Esophagus (tissue), 2 donors: ENCODE results near the gene ZDHHC3. TPM values are rescaled to one million over a fixed set of nuclear protein-coding genes. Genes with fewer than 3 reads are reported as not detected.

ENCODE experiments used
- H3K27ac ChIP-seq, 2 donors: one replicate each; pipeline ENCODE4 v1.5.1; 2013; ENCODE audit warnings: low read depth in 2 of 2, mild to moderate bottlenecking in 2 of 2, inconsistent platforms in 1 of 2, low read length in 1 of 2, moderate library complexity in 1 of 2
- H3K27me3 ChIP-seq, 2 donors: one replicate each; pipeline ENCODE4 v1.6.1; 2013; ENCODE audit warnings: low read length in 2 of 2, control low read depth in 1 of 2, mild to moderate bottlenecking in 1 of 2; ENCODE audit not compliant: insufficient read depth in 2 of 2, control insufficient read depth in 1 of 2
- H3K36me3 ChIP-seq, 2 donors: one replicate each; pipeline ENCODE4 v1.6.1; 2013; ENCODE audit warnings: low read length in 1 of 2; ENCODE audit not compliant: control insufficient read depth in 2 of 2, insufficient read depth in 2 of 2
- H3K4me1 ChIP-seq, 2 donors: one replicate each; pipeline ENCODE4 v1.6.1; 2013; ENCODE audit warnings: low read length in 1 of 2; ENCODE audit not compliant: control insufficient read depth in 2 of 2, insufficient read depth in 2 of 2
- H3K4me3 ChIP-seq, 2 donors: one replicate each; pipeline ENCODE4 v1.5.1; 2013; ENCODE audit warnings: low read length in 2 of 2, mild to moderate bottlenecking in 2 of 2, low read depth in 1 of 2, moderate library complexity in 1 of 2
- H3K9me3 ChIP-seq, 2 donors: one replicate each; pipeline ENCODE4 v1.6.1; 2013; ENCODE audit warnings: mild to moderate bottlenecking in 2 of 2, low read depth in 1 of 2, low read length in 1 of 2, moderate library complexity in 1 of 2; ENCODE audit not compliant: control insufficient read depth in 2 of 2, insufficient read depth in 1 of 2
- WGBS, 2 donors: extraction: QIAGEN DNeasy Blood & Tissue Kit; methylation state at CpG; one replicate each; pipeline ENCODE4 v1.1.7; 2013; 5-methylcytosine and 5-hydroxymethylcytosine counted together
- polyA plus RNA-seq, 2 donors: library from polyadenylated mRNA; stranded (reverse); fragments of 200-250 nt; gene quantifications; one replicate each; pipeline ENCODE4 v1.2.3, GENCODE V29; 2013
- donor health status: healthy with polysubstance abuse.
- donor health status: Bipolar disorder and iron deficiency.

ZDHHC3 gene
- polyA plus RNA-seq, 2 donors, result 26.0 to 50.1 TPM

- Histone ChIP-seq H3K9me3 (peaks cover 0 to 3% of the 10 kb centered on the region in 2 donors), H3K27me3 (peaks cover 0 to 3% of the 10 kb centered on the region in 2 donors), H3K27ac (no peak overlapping the region), H3K36me3 (no peaks in the 10 kb centered on the region), H3K4me1 (no peaks in the 10 kb centered on the region), H3K4me3 (no peak overlapping the region)
- 23 to 37% methylated on average over 2 of the region's 2 CpGs for WGBS, 2 donors
Measured at GRCh38 chr3:44909063-44909462, 66.9 kb downstream of the ZDHHC3 start.

DNA sequence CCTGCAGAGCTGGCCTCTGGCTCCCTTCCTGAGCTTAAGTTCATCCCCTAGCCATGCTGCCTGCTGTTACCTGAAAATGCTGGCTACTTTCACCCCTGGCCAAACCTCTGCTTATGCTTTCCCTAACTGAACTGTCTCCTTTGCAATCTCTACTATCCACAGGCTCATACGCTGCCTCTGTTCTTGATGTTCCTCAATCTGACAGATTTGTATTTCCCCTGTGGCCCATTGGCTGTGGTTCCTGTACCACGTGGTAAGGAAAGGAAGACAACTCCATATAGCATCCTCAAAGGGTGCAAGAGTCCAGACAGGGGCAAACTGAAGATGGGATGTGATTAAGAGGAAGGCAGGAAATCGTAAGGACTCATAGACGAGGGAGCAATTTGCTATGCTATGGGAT is 68.4 kb downstream of the ZDHHC3 start:
- H3K4me1 ChIP-seq, result no peaks in the 10 kb centered on the region
- no peak overlapping the region for H3K4me3 ChIP-seq
- 69 to 70% methylated on average over 4 of the region's 4 CpGs for WGBS, 2 donors
- peaks cover 0 to 3% of the 10 kb centered on the region in 2 donors for H3K27me3 ChIP-seq
- H3K27ac ChIP-seq, result no peak overlapping the region
- peaks cover 0 to 3% of the 10 kb centered on the region in 2 donors for H3K9me3 ChIP-seq
- H3K36me3 ChIP-seq, result no peaks in the 10 kb centered on the region

- no peaks in the 10 kb centered on the region for H3K36me3 ChIP-seq
- H3K9me3 ChIP-seq, result peaks cover 0 to 3% of the 10 kb centered on the region in 2 donors
- H3K27ac ChIP-seq, result no peak overlapping the region
- no peaks in the 10 kb centered on the region for H3K4me1 ChIP-seq
- WGBS, 2 donors, result 71 to 80% methylated on average over 4 of the region's 4 CpGs
- H3K4me3 ChIP-seq, result no peak overlapping the region
- H3K27me3 ChIP-seq, result peaks cover 0 to 3% of the 10 kb centered on the region in 2 donors
Measured at GRCh38 chr3:44906997-44907396, 69.0 kb downstream of the ZDHHC3 start.

GRCh38 chr3:44905446-44906157 is 70.4 kb downstream of the ZDHHC3 start:
- Histone ChIP-seq H3K27ac (no peak overlapping the region), H3K4me1 (no peaks in the 10 kb centered on the region), H3K27me3 (peaks cover 0 to 3% of the 10 kb centered on the region in 2 donors), H3K4me3 (no peak overlapping the region), H3K9me3 (peaks cover 0 to 3% of the 10 kb centered on the region in 2 donors), H3K36me3 (no peaks in the 10 kb centered on the region)
- 83 to 88% methylated on average over 3 of the region's 3 CpGs for WGBS, 2 donors

- no peaks in the 10 kb centered on the region for H3K27me3 ChIP-seq
- H3K4me1 ChIP-seq, result no peaks in the 10 kb centered on the region
- H3K27ac ChIP-seq, result no peak overlapping the region
- no peaks in the 10 kb centered on the region for H3K36me3 ChIP-seq
- peaks cover 0 to 3% of the 10 kb centered on the region in 2 donors for H3K9me3 ChIP-seq
- no peak overlapping the region for H3K4me3 ChIP-seq
- WGBS, 2 donors, result 92 to 94% methylated on average over 15 of the region's 15 CpGs
Measured at GRCh38 chr3:44903751-44904150, 72.2 kb downstream of the ZDHHC3 start.

- 41 to 57% methylated on average over 2 of the region's 2 CpGs for WGBS, 2 donors
- H3K36me3 ChIP-seq, result no peaks in the 10 kb centered on the region
- no peak overlapping the region for H3K4me3 ChIP-seq
- H3K27me3 ChIP-seq, result no peaks in the 10 kb centered on the region
- peaks cover 0 to 3% of the 10 kb centered on the region in 2 donors for H3K9me3 ChIP-seq
- H3K27ac ChIP-seq, result no peak overlapping the region
- H3K4me1 ChIP-seq, result no peaks in the 10 kb centered on the region
Measured at GRCh38 chr3:44903314-44903713, 72.7 kb downstream of the ZDHHC3 start.

- peaks cover 0 to under 1% of the 10 kb centered on the region in 2 donors for H3K9me3 ChIP-seq
- WGBS, 2 donors, result 61 to 63% methylated on average over 4 of the region's 4 CpGs
- H3K27me3 ChIP-seq, result no peaks in the 10 kb centered on the region
Measured at GRCh38 chr3:44902628-44903027, 73.3 kb downstream of the ZDHHC3 start.

DNA sequence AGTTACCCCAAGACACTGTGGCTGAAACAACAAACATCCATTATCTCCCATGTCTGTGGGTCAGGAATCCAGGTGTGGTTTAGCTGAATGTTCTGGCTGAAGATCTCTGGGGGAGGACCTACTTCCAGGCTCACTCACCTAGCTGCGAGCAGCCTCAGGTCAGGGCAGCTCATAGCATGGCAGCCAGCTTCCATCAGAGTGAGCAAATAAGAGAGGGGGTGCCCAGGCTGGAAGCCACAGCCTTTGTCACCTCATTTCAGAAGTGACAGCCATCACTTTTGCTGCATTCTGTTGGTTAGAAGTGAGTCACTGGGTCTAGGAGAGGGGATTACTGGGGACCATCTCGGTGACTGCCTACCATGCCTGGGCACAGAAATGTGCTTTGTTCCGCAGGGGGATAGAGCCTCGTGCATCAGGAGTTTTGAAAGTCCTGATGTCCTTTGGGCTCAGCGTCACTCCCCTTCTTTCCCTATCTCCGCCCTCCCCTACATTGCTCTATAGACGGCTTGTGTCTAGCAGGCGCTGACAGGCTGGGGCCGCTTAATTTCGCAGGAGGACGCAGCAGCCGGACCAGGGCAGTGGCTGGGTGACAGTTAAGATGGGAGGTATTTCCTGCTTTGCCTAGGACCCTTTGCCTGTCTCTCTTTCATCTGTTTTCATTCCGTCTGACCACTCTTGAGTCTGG is 76.1 kb downstream of the ZDHHC3 start:
- 62 to 65% methylated on average over 13 of the region's 13 CpGs for WGBS, 2 donors
- H3K4me1 ChIP-seq, result no peaks in the 10 kb centered on the region
- H3K27me3 ChIP-seq, result no peaks in the 10 kb centered on the region
- no peaks in the 10 kb centered on the region for H3K36me3 ChIP-seq
- no peak overlapping the region for H3K4me3 ChIP-seq
- no peaks in the 10 kb centered on the region for H3K9me3 ChIP-seq
- H3K27ac ChIP-seq, result no peak overlapping the region

More at GRCh38 chr3:44902628-44903027, 73.3 kb downstream of the ZDHHC3 start:
- no peaks in the 10 kb centered on the region for H3K4me1 ChIP-seq
- no peak overlapping the region for H3K4me3 ChIP-seq
- no peak overlapping the region for H3K27ac ChIP-seq
- no peaks in the 10 kb centered on the region for H3K36me3 ChIP-seq

- 83 to 95% methylated on average over 2 of the region's 2 CpGs for WGBS, 2 donors
Measured at GRCh38 chr3:44896440-44896839, 79.5 kb downstream of the ZDHHC3 start.

More at GRCh38 chr3:44896440-44896839, 79.5 kb downstream of the ZDHHC3 start:
- Histone ChIP-seq H3K4me3 (no peak overlapping the region), H3K36me3 (no peaks in the 10 kb centered on the region), H3K9me3 (no peaks in the 10 kb centered on the region), H3K4me1 (peaks cover 0 to 3% of the 10 kb centered on the region in 2 donors), H3K27ac (no peak overlapping the region), H3K27me3 (no peaks in the 10 kb centered on the region)
